HEK293T (cell line): ENCODE measurements around the gene HENMT1.

Experiments used
- ARNT ChIP-seq: fragments of 450-650 bp; IDR thresholded peaks from 2 replicates; pipeline ENCODE4 v1.6.1; 2017; ENCODE audit warnings: mild to moderate bottlenecking
- FOXK2 ChIP-seq: fragments of 450-650 bp; IDR thresholded peaks from 2 replicates; pipeline ENCODE4 v1.6.1; 2016; ENCODE audit warnings: mild to moderate bottlenecking
- HDGF ChIP-seq: fragments of 450-650 bp; IDR thresholded peaks from 2 replicates; pipeline ENCODE4 v1.6.1; 2017; ENCODE audit warnings: antibody characterized with exemption, borderline replicate concordance
- NFRKB ChIP-seq: fragments of 450-650 bp; IDR thresholded peaks from 2 replicates; pipeline ENCODE4 v1.6.1; 2016; ENCODE audit warnings: mild to moderate bottlenecking, moderate library complexity
- TF ChIP-seq, protein P1 (sequence below): fragments of 450-650 bp; IDR thresholded peaks from 2 replicates; pipeline ENCODE4 v1.6.1; 2016

DNA sequence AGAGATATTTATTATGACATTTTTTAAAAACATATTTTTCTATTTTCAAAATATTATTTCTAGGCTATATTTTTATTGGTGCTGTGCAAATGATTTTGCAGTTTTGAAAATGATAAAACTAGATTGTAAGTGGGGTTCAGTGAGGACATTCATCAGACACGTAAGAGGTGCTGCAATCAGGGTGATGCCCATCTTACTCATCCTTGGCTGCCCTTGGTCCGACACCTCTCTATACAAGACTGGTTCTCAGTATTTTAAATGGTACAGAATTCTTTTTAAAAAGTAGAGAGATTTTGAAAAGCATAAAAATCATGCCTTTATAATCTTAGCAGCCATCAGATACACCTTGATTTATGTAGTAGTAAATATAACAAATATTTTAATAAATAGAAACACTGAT lies 24.0 kb downstream of the HENMT1 start:
- TF ChIP-seq ARNT = no peak
- no peak for TF ChIP-seq HDGF
- no peak for TF ChIP-seq NFRKB
- TF ChIP-seq FOXK2 = no peak
- TF ChIP-seq, protein P1, sequence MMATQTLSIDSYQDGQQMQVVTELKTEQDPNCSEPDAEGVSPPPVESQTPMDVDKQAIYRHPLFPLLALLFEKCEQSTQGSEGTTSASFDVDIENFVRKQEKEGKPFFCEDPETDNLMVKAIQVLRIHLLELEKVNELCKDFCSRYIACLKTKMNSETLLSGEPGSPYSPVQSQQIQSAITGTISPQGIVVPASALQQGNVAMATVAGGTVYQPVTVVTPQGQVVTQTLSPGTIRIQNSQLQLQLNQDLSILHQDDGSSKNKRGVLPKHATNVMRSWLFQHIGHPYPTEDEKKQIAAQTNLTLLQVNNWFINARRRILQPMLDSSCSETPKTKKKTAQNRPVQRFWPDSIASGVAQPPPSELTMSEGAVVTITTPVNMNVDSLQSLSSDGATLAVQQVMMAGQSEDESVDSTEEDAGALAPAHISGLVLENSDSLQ = no peak
